ENCODE measurements around the gene CEP41. TPM values are rescaled to one million over a fixed set of nuclear protein-coding genes. Genes with fewer than 3 reads are reported as not detected.

Gene CEP41
- total RNA-seq, 1 donor from 2014 or later: 16.5 TPM

DNA sequence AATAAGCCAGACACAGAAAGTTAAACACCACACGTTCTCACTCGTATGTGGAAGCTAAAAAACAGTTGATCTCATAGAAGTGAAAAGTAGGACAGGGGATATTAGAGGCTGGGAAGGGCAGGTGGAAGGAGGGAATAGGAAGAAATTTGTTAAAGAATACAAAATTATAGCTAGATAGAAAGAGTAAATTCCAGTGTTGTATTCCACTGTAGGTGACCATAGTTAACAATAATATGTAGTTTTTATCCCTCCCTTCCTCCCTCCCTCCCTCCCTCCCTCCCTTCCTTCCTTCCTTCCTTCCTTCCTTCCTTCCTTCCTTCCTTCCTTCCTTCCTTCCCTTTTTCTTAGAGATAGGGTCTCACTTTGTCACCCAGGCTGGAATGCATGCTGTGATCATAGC, 31.2 kb upstream of the CEP41 start:
- no peak overlapping the region for H3K4me3 ChIP-seq
- no peaks in the 10 kb centered on the region for H3K9me3 Mint-ChIP-seq
- H3K27ac Mint-ChIP-seq: no peak overlapping the region
- H3K27me3 ChIP-seq: no peaks in the 10 kb centered on the region
- no peak overlapping the region for H3K27ac ChIP-seq
- no peaks in the 10 kb centered on the region for H3K36me3 ChIP-seq
- no peak overlapping the region for H3K4me2 ChIP-seq
- H3K27me3 Mint-ChIP-seq (ENCODE audit: insufficient read depth, low read depth): peaks cover 3% of the 10 kb centered on the region
- DNase-seq (ENCODE audit: low spot score): no peak
- H3K36me3 Mint-ChIP-seq: no peaks in the 10 kb centered on the region
- TF ChIP-seq EZH2phosphoT487 (IDR thresholded peaks at IDR 0.05) (no peak), CTCF (IDR thresholded peaks at IDR 0.05) (no peak), EZH2 (IDR thresholded peaks at IDR 0.05) (no peak)
- no peaks in the 10 kb centered on the region for H4K20me1 ChIP-seq (ENCODE audit: low read depth)
- no peak overlapping the region for H3K4me3 Mint-ChIP-seq
- H3K4me1 ChIP-seq: peaks cover 12% of the 10 kb centered on the region
- H3K9ac ChIP-seq: no peak overlapping the region
- no peaks in the 10 kb centered on the region for H3K79me2 ChIP-seq (ENCODE audit: low read depth)
- no peak overlapping the region for H2AFZ ChIP-seq (replicated peaks)
- H3F3A ChIP-seq (ENCODE audit: low read depth): no peaks in the 10 kb centered on the region
- no peaks in the 10 kb centered on the region for H3K9me3 ChIP-seq (ENCODE audit: low read depth)
- H3K4me1 Mint-ChIP-seq: peaks cover 20% of the 10 kb centered on the region

DNA sequence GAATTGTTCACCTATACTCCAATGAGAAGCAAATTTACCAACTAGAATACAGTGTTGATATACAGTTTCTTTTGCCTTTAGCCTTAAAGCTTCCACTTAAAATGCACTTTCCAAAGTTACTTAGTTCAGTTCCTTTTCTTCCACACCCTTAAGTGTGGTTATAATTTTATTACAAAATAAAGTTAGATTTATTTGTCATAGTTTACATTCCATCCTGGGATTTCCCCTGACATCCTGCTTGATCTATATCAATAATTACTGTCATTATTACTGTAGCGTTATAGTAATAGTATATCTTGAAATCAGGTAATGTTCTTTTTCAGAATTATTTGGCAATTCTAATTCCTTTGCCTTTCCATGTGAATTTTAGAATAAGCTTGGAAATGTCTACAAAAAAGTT, 27.8 kb upstream of the CEP41 start:
- Histone ChIP-seq H3K4me2 (no peak overlapping the region), H3K27me3 (no peaks in the 10 kb centered on the region), H3F3A (ENCODE audit: low read depth) (no peaks in the 10 kb centered on the region), H3K9ac (no peak overlapping the region), H3K4me3 (no peak overlapping the region), H3K79me2 (ENCODE audit: low read depth) (no peaks in the 10 kb centered on the region), H3K27ac (no peak overlapping the region), H3K4me1 (no peaks in the 10 kb centered on the region), H3K36me3 (no peaks in the 10 kb centered on the region), H3K9me3 (ENCODE audit: low read depth) (no peaks in the 10 kb centered on the region), H2AFZ (replicated peaks) (no peak overlapping the region), H4K20me1 (ENCODE audit: low read depth) (no peaks in the 10 kb centered on the region)
- H3K27me3 Mint-ChIP-seq (ENCODE audit: insufficient read depth, low read depth): peaks cover 3% of the 10 kb centered on the region
- no peak for DNase-seq (ENCODE audit: low spot score)
- H3K4me3 Mint-ChIP-seq: no peak overlapping the region
- no peaks in the 10 kb centered on the region for H3K36me3 Mint-ChIP-seq
- no peak overlapping the region for H3K27ac Mint-ChIP-seq
- no peak for TF ChIP-seq CTCF (IDR thresholded peaks at IDR 0.05)
- no peak for TF ChIP-seq EZH2phosphoT487 (IDR thresholded peaks at IDR 0.05)
- peaks cover 7% of the 10 kb centered on the region for H3K9me3 Mint-ChIP-seq
- H3K4me1 Mint-ChIP-seq: no peaks in the 10 kb centered on the region

DNA sequence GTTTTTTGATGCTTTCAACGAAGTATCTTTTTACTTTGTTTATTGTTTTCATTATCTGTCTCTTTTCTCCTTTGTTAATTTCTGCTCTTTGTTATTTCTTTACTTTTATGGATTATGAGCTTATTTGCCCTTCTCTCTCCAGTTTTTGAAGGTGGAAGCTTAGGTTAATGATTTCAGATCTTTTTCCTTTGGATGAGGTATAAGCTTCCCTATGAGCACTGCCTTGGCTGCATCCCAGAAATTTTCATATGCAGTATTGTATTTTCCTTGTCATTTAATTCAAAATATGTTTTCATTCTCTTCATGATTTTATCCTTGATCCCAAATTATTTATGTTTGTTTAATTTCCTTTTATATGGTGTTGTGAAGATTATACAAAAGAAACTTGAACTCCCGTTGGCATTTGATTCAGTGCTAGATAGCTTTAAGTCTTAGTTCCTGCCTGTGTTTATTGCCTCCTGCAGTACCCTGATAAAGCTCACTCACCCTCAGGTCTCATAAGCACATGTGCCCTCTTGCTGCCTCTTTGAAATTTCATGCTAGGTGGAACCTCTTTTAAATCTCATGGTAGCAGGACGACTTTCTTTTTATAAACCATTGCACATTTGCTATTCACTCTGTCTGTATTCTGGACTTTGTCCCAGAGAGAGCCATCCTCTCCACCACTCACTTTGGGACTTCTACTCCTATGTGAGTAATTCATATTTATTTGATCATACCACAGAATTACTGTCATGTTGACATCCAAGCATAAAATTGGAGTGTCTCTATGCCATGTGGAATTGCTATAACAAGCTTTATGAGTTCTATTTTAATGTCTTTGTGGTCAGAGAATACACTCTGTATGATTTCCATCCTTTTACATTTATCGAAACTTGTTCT, 23.0 kb upstream of the CEP41 start:
- Histone ChIP-seq H3K27ac (no peak overlapping the region), H3K27me3 (no peaks in the 10 kb centered on the region), H3K4me3 (no peak overlapping the region), H3K9me3 (ENCODE audit: low read depth) (peaks cover 3% of the 10 kb centered on the region), H3K9ac (no peak overlapping the region), H3K4me1 (no peaks in the 10 kb centered on the region), H3K79me2 (ENCODE audit: low read depth) (no peaks in the 10 kb centered on the region), H4K20me1 (ENCODE audit: low read depth) (no peaks in the 10 kb centered on the region), H3K36me3 (no peaks in the 10 kb centered on the region), H3F3A (ENCODE audit: low read depth) (no peaks in the 10 kb centered on the region), H3K4me2 (no peak overlapping the region), H2AFZ (replicated peaks) (no peak overlapping the region)
- peaks cover 11% of the 10 kb centered on the region for H3K9me3 Mint-ChIP-seq
- DNase-seq (ENCODE audit: low spot score): no peak
- no peaks in the 10 kb centered on the region for H3K36me3 Mint-ChIP-seq
- no peaks in the 10 kb centered on the region for H3K4me1 Mint-ChIP-seq
- H3K27me3 Mint-ChIP-seq (ENCODE audit: insufficient read depth, low read depth): no peaks in the 10 kb centered on the region
- no peak overlapping the region for H3K27ac Mint-ChIP-seq
- no peak for TF ChIP-seq EZH2phosphoT487 (IDR thresholded peaks at IDR 0.05)
- no peak for TF ChIP-seq CTCF (IDR thresholded peaks at IDR 0.05)
- TF ChIP-seq EZH2 (IDR thresholded peaks at IDR 0.05): no peak
- H3K4me3 Mint-ChIP-seq: no peak overlapping the region
